Transverse colon (tissue), 4 donors: ENCODE measurements around the gene MUCL3. TPM values are rescaled to one million over a fixed set of nuclear protein-coding genes. Genes with fewer than 3 reads are reported as not detected.
"Not testable (repeated sequence)": the region's sequence is repeated elsewhere in the genome, so short reads cannot be mapped to it uniquely, and the experiment has no call there.

Experiments used
- DNase-seq: peaks from one replicate; pipeline ENCODE4 v3.0.0-alpha.2; 2019
- H3K27ac ChIP-seq, 4 donors: fragments of 200-600 bp; sonication (generic); 2 replicates each; pipeline ENCODE4 v1.5.1; 2016 to 2018; ENCODE audit warnings: inconsistent platforms in 4 of 4
- H3K27me3 ChIP-seq: fragments of 200-600 bp; sonication (generic); 2 replicates; pipeline ENCODE4 v1.5.1; 2017; ENCODE audit warnings: inconsistent platforms
- H3K36me3 ChIP-seq, 4 donors: fragments of 200-600 bp; sonication (generic); 2 replicates each; pipeline ENCODE4 v1.5.1; 2017 to 2019; ENCODE audit warnings: inconsistent platforms in 4 of 4
- H3K4me1 ChIP-seq, 4 donors: fragments of 200-600 bp; sonication (generic); 2 replicates each; pipeline ENCODE4 v1.5.1; 2017 to 2020; ENCODE audit warnings: inconsistent platforms in 4 of 4
- H3K4me3 ChIP-seq, 4 donors: fragments of 200-600 bp; sonication (generic); 1 replicate in 1 of 4; 2 replicates in 3 of 4; pipeline versions ENCODE4 v1.5.1 to v1.6.1; 2017 to 2019; ENCODE audit warnings: inconsistent platforms in 4 of 4
- H3K9me3 ChIP-seq, 2 donors: fragments of 200-600 bp; sonication (generic); 2 replicates each; pipeline ENCODE4 v1.5.1; 2017 to 2019; ENCODE audit warnings: inconsistent platforms in 2 of 2
- CTCF ChIP-seq, 5 experiments: fragments of 200-600 bp in 3 of 5; fragments of 450-650 bp in 2 of 5; sonication (generic) in 3 of 5; IDR thresholded peaks; 1 replicate in 2 of 5; 2 replicates in 3 of 5; pipeline ENCODE4 v1.5.1; 2016 to 2017; ENCODE audit warnings: antibody characterized with exemption in 5 of 5, inconsistent platforms in 3 of 5, mild to moderate bottlenecking in 2 of 5, moderate library complexity in 1 of 5
- EP300 ChIP-seq: sonication (generic); formaldehyde crosslinking; IDR thresholded peaks from one replicate; pipeline ENCODE4 v1.6.1; 2017; ENCODE audit warnings: antibody characterized with exemption, low read depth
- POLR2A ChIP-seq: fragments of 450-650 bp; IDR thresholded peaks from one replicate; pipeline ENCODE4 v1.6.1; 2016; ENCODE audit warnings: antibody characterized with exemption, mild to moderate bottlenecking, moderate library complexity
- POLR2AphosphoS5 ChIP-seq, 3 donors: sonication (generic); formaldehyde crosslinking; IDR thresholded peaks; one replicate each; pipeline ENCODE4 v1.6.1; 2016; ENCODE audit warnings: antibody characterized with exemption in 3 of 3
- WGBS, 2 donors: methylation state at CpG; one replicate each; pipeline ENCODE4 v1.1.5; 2018; ENCODE audit warnings: low coverage in 1 of 2; 5-methylcytosine and 5-hydroxymethylcytosine counted together
- in situ Hi-C, 4 donors: fragments of 200-750 bp; cut with MboI; loops; one replicate each; pipeline versions ENCODE4 v1.15.0 to v1.15.1; 2017; ENCODE audit warnings: low sequenced_read_pairs in 3 of 4, low pct_ligation_motif_present in 1 of 4, low pct_unique_long_range_greater_than_20kb in 1 of 4
- intact Hi-C: fragments of 100-400 bp; cut with DNase I; formaldehyde crosslinking; loops from one replicate; pipeline ENCODE4 v1.15.1; 2023; ENCODE audit warnings: low total_unique reads
- total RNA-seq, 4 donors: library from RNA; depleted of rRNA; stranded (reverse); fragments of >200 nt; gene quantifications; one replicate each; pipeline ENCODE4 v1.1.0, GENCODE V29; 2016

The MUCL3 gene
- total RNA-seq, 4 donors from 2014 or later: 0.16 to 0.41 TPM; not detected in 2

DNA sequence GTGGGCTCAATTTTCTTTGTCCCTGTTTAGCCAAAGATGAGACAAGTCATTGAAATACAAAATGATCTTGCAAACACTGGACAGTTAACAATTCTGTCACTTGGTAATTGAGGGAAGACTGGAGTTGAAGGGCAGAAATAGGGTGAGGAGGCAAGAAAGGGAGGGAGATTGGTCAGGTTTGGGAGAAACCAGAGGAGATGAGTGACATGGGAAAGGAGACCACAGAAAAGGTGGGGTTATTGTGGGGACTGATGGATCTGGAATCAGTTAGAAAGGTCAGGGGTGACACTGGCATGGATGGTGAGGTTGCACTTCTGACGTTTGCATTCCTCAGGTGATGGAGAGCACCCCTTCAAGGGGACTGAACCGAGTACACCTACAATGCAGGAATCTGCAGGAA is 32.1 kb upstream of the MUCL3 start:
- DNase-seq: no peak
- 25% methylated on average over 2 of the region's 2 CpGs; no CpG with 5 or more reads in 1 of the 2 donors for WGBS, 2 donors
- H3K36me3 ChIP-seq: peaks cover 0 to 4% (median 0%) of the 10 kb centered on the region in 4 donors
- peak overlapping the region in 3 of 4 donors; percentile 63 to 76 (median 76) for H3K27ac ChIP-seq
- in situ Hi-C loops: no loop called here
- no peaks in the 10 kb centered on the region for H3K27me3 ChIP-seq
- no peaks in the 10 kb centered on the region for H3K9me3 ChIP-seq
- intact Hi-C loops: no loop called here
- TF ChIP-seq CTCF (IDR thresholded peaks at IDR 0.05) (no peak), POLR2AphosphoS5 (IDR thresholded peaks at IDR 0.05) (no peak), EP300 (no peak), POLR2A (no peak)
- H3K4me1 ChIP-seq: peaks cover 9 to 27% (median 17%) of the 10 kb centered on the region in 4 donors
- peak overlapping the region; percentile 60 to 99 (median 68) for H3K4me3 ChIP-seq

DNA sequence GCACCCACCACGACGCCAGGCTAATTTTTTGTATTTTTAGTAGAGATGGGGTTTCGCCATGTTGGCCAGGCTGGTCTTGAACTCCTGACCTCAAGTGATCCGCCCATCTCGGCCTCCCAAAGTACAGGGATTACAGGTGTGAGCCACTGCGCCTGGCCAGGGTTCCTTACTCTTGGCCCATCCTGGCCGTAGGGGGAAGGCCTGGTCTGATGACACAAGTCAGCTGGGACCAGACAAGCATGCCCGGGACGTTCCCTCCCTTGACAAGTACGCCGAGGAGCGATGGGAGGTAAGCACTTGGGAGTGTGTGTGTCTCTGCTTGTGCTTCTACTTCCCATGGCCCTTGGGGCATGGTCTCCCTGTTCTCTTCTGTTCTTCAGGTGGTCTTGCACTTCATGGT is 30.3 kb upstream of the MUCL3 start:
- H3K9me3 ChIP-seq, H3K4me3 ChIP-seq, H3K36me3 ChIP-seq, H3K27me3 ChIP-seq, H3K27ac ChIP-seq, intact Hi-C loops, DNase-seq: not testable (repeated sequence)
- peaks cover 17 to 41% (median 28%) of the 10 kb centered on the region in 4 donors for H3K4me1 ChIP-seq
- 80 to 89% methylated on average over 2 to 10 of the region's 12 CpGs for WGBS, 2 donors
- in situ Hi-C loops: loop anchor here in 1 of 4 donors (10.0 kb wide), 1 partner anchor 164 kb away; no protein-coding TSS in a partner anchor

GRCh38 chr6:30912746-30913520 is 27.8 kb upstream of the MUCL3 start:
- 85 to 86% methylated on average over 5 to 8 of the region's 8 CpGs for WGBS, 2 donors
- DNase-seq: no peak
- Histone ChIP-seq H3K36me3 (peaks cover 0 to 4% (median 0%) of the 10 kb centered on the region in 4 donors), H3K27ac (peak overlapping the region; percentile 92 to 94 (median 94)), H3K9me3 (no peaks in the 10 kb centered on the region), H3K4me1 (peaks cover 17 to 36% (median 26%) of the 10 kb centered on the region in 4 donors), H3K4me3 (no peak overlapping the region), H3K27me3 (no peaks in the 10 kb centered on the region)
- intact Hi-C loops: no loop called here
- in situ Hi-C loops: loop anchor here in 1 of 4 donors (10.0 kb wide), 1 partner anchor 162 kb away; no protein-coding TSS in a partner anchor
- TF ChIP-seq POLR2A (no peak), EP300 (no peak), POLR2AphosphoS5 (IDR thresholded peaks at IDR 0.05) (no peak), CTCF (IDR thresholded peaks at IDR 0.05) (no peak)

- intact Hi-C loops (no loop called here), in situ Hi-C loops (loop anchor here in 1 of 4 donors (10.0 kb wide), 1 partner anchor 161 kb away; no protein-coding TSS in a partner anchor)
- WGBS, 2 donors: 10% methylated on average over 21 of the region's 31 CpGs; no CpG with 5 or more reads in 1 of the 2 donors
Observed at GRCh38 chr6:30913721-30914075, 27.1 kb upstream of the MUCL3 start.

More at GRCh38 chr6:30913721-30914075, 27.1 kb upstream of the MUCL3 start:
- H3K9me3 ChIP-seq: no peaks in the 10 kb centered on the region
- peak overlapping the region; percentile 92 to 94 (median 94) for H3K27ac ChIP-seq
- peak overlapping the region; percentile 3 to 74 (median 52) for H3K4me3 ChIP-seq
- H3K27me3 ChIP-seq: no peaks in the 10 kb centered on the region
- peaks cover 14 to 32% (median 22%) of the 10 kb centered on the region in 4 donors for H3K4me1 ChIP-seq
- no peak for DNase-seq
- H3K36me3 ChIP-seq: peaks cover 0 to 9% (median 0%) of the 10 kb centered on the region in 4 donors
- no peak for TF ChIP-seq CTCF (IDR thresholded peaks at IDR 0.05)
- no peak for TF ChIP-seq POLR2AphosphoS5 (IDR thresholded peaks at IDR 0.05)
